GM13976 (cell line): ENCODE measurements around the gene NAPB.

Experiments used
- DNase-seq: peaks from one replicate; pipeline ENCODE4 v3.0.0; 2012; ENCODE audit warnings: low spot score
- in situ Hi-C: fragments of 300-500 bp; cut with MboI; formaldehyde crosslinking; loops from one replicate; pipeline ENCODE4 v1.12.0; 2022; ENCODE audit warnings: low sequenced_read_pairs, mixed read lengths, inconsistent platforms; ENCODE audit not compliant: unreplicated experiment
- TF ChIP-seq, protein P1 (sequence below): IDR thresholded peaks from 2 replicates; pipeline ENCODE4 v1.5.1; 2012; ENCODE audit warnings: borderline replicate concordance, mild to moderate bottlenecking; ENCODE audit not compliant: insufficient read depth; ENCODE audit errors: extremely low read depth, missing control alignments, control extremely low read depth

The NAPB gene

GRCh38 chr20:23434521-23435313, 13.4 kb upstream of the NAPB start:
- DNase-seq, result no peak
- in situ Hi-C loops, result no loop called here
- TF ChIP-seq, protein P1, sequence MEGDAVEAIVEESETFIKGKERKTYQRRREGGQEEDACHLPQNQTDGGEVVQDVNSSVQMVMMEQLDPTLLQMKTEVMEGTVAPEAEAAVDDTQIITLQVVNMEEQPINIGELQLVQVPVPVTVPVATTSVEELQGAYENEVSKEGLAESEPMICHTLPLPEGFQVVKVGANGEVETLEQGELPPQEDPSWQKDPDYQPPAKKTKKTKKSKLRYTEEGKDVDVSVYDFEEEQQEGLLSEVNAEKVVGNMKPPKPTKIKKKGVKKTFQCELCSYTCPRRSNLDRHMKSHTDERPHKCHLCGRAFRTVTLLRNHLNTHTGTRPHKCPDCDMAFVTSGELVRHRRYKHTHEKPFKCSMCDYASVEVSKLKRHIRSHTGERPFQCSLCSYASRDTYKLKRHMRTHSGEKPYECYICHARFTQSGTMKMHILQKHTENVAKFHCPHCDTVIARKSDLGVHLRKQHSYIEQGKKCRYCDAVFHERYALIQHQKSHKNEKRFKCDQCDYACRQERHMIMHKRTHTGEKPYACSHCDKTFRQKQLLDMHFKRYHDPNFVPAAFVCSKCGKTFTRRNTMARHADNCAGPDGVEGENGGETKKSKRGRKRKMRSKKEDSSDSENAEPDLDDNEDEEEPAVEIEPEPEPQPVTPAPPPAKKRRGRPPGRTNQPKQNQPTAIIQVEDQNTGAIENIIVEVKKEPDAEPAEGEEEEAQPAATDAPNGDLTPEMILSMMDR, result no peak

- TF ChIP-seq, protein P1, result no peak
- no peak for DNase-seq
- in situ Hi-C loops, result no loop called here
Measured at GRCh38 chr20:23433628-23434027, 12.3 kb upstream of the NAPB start.

GRCh38 chr20:23425129-23425528, 3.8 kb upstream of the NAPB start:
- in situ Hi-C loops, result no loop called here
- TF ChIP-seq, protein P1, result no peak
- DNase-seq, result no peak

DNA sequence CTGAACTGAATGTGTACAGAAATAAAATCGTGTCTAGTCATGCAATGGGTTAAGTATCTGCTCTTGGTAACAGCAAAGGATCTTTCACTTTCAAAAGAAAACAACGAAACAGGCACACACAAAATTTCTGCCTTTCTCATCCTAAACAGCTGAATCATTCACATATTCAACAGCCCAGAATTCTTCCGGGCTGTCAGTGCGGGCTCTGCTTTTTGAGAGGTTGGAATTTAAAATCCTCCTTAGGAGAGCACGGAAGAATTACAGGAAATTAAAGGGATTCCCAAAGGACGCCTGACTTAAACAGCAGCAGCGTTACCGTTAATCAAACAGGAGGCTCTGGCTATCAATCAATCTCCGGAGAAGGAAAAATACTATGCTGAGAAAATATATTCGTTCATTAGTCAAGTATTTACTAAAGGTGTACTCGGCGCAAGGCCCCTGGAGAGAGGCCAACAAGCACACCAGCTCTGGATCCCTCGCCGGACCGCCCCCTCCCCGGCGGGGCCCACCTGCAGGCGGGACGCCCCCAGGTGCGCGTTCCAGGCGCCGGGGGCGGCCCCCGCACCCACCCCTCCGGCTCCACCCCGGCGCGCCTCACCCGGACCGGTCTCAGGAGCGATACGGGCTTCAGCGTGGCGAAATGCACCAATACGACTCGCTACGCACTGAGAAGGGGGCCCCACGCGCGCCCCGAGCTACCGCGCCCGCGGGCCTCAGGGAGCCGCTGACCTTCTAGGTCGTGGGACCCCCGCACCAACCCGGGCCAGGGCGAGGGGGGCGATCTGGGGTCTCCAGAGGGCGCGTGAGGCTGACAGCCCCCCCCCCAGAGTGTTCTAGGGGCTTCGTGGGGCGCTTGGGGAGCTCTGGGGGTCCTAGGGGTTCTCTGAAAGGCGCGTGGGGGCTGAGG, 1.0 kb downstream of the NAPB start:
- in situ Hi-C loops, result no loop called here
- peak; percentile 63 for DNase-seq
- TF ChIP-seq, protein P1, result no peak

- DNase-seq, result no peak
- in situ Hi-C loops, result no loop called here
- TF ChIP-seq, protein P1, result no peak
Measured at GRCh38 chr20:23419657-23419994, 1.7 kb downstream of the NAPB start.

DNA sequence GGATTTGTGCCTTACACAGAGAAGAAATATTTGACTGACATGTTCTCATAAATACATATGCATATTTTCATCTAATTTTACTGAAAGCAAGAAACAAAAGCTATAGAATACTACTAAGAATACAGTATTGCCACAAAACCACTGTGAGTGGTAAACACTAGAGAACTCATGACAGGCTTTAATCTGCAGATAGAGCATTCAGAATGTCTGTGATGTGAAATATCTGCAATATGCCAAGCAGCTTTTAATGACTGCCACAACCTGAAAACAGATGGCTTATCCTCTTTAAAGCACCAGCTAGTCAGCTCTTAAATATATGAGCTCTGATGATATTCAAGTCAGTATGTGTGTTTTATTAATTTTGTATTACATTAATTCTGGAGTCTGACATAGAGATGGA, 3.4 kb downstream of the NAPB start:
- in situ Hi-C loops, result no loop called here
- TF ChIP-seq, protein P1, result no peak
- no peak for DNase-seq
